BE2C (cell line): Measurements from ENCODE around the gene TYRO3.

ENCODE experiments used
- DNase-seq: peaks from one replicate; pipeline ENCODE4 v3.0.0-alpha.2; 2020
- H3K27me3 ChIP-seq: fragments of 250-450 bp; sonication (Bioruptor Pico); 2 replicates; pipeline ENCODE4 v1.5.1; 2020; ENCODE audit warnings: mild to moderate bottlenecking
- H3K36me3 ChIP-seq: fragments of 250-450 bp; sonication (Bioruptor Pico); 2 replicates; pipeline ENCODE4 v1.5.1; 2020; ENCODE audit warnings: mild to moderate bottlenecking
- H3K4me1 ChIP-seq: fragments of 250-450 bp; sonication (Bioruptor Pico); 2 replicates; pipeline ENCODE4 v1.5.1; 2020
- H3K4me3 ChIP-seq: 2 replicates; pipeline ENCODE4 v1.5.1; 2011; ENCODE audit warnings: low read depth, low read length
- H3K9me3 ChIP-seq: fragments of 250-450 bp; sonication (Bioruptor Pico); 2 replicates; pipeline ENCODE4 v1.5.1; 2020
- CTCF ChIP-seq: IDR thresholded peaks from 2 replicates; pipeline ENCODE4 v1.5.1; 2012; ENCODE audit warnings: mild to moderate bottlenecking, low read depth, low read length

The TYRO3 gene

GRCh38 chr15:41620536-41621199, 61.7 kb downstream of the TYRO3 start:
- Histone ChIP-seq H3K4me1 (no peaks in the 10 kb centered on the region), H3K36me3 (no peaks in the 10 kb centered on the region), H3K9me3 (no peaks in the 10 kb centered on the region), H3K27me3 (0 out of 2 replicates have a peak, but pooled peaks cover 4% of the 10 kb centered on the region), H3K4me3 (peak overlapping the region; percentile 51)
- no peak for TF ChIP-seq CTCF
- DNase-seq, result no peak

GRCh38 chr15:41621200-41622193, 62.5 kb downstream of the TYRO3 start:
- Histone ChIP-seq H3K4me1 (no peaks in the 10 kb centered on the region), H3K27me3 (0 out of 2 replicates have a peak, but pooled peaks cover 4% of the 10 kb centered on the region), H3K36me3 (no peaks in the 10 kb centered on the region), H3K4me3 (peak overlapping the region; percentile 51), H3K9me3 (no peaks in the 10 kb centered on the region)
- TF ChIP-seq CTCF, result no peak
- peak; percentile 81 for DNase-seq

- Histone ChIP-seq H3K27me3 (0 out of 2 replicates have a peak, but pooled peaks cover 4% of the 10 kb centered on the region), H3K9me3 (no peaks in the 10 kb centered on the region), H3K4me3 (no peak overlapping the region), H3K4me1 (no peaks in the 10 kb centered on the region; the same call in 1 of the 2 replicates), H3K36me3 (no peaks in the 10 kb centered on the region)
- no peak for DNase-seq
- TF ChIP-seq CTCF, result no peak
Observed at GRCh38 chr15:41622901-41623300, 63.9 kb downstream of the TYRO3 start.

- no peak for TF ChIP-seq CTCF
- Histone ChIP-seq H3K4me3 (no peak overlapping the region), H3K27me3 (no peaks in the 10 kb centered on the region), H3K4me1 (no peaks in the 10 kb centered on the region; the same call in 1 of the 2 replicates), H3K36me3 (no peaks in the 10 kb centered on the region), H3K9me3 (no peaks in the 10 kb centered on the region)
- DNase-seq, result no peak
Observed at GRCh38 chr15:41627203-41627602, 68.2 kb downstream of the TYRO3 start.

GRCh38 chr15:41629463-41629862, 70.5 kb downstream of the TYRO3 start:
- H3K36me3 ChIP-seq, result no peaks in the 10 kb centered on the region
- H3K27me3 ChIP-seq, result no peaks in the 10 kb centered on the region
- no peaks in the 10 kb centered on the region for H3K9me3 ChIP-seq
- TF ChIP-seq CTCF, result no peak
- no peak for DNase-seq
- no peak overlapping the region for H3K4me3 ChIP-seq
- H3K4me1 ChIP-seq, result peaks cover 4% of the 10 kb centered on the region
